HG03354 (cell line): Measurements from ENCODE around the gene FYCO1.
"Not testable (repeated sequence)": the region's sequence is repeated elsewhere in the genome, so short reads cannot be mapped to it uniquely, and the experiment has no call there.

Experiments used
- ATAC-seq: cut with Tn5 transposase; IDR thresholded peaks from one replicate; pipeline ENCODE4 v1.9.1; 2021; ENCODE audit warnings: mild to moderate bottlenecking; ENCODE audit not compliant: unreplicated experiment, poor library complexity, severe bottlenecking

FYCO1 gene

GRCh38 chr3:45995236-45996192, at the start of gene FYCO1:
TSS of gene FYCO1 (minus strand) at chr3:45995824. CDS start at chr3:45984910, 10,914 bp downstream.
- peak; percentile 94 for ATAC-seq

DNA sequence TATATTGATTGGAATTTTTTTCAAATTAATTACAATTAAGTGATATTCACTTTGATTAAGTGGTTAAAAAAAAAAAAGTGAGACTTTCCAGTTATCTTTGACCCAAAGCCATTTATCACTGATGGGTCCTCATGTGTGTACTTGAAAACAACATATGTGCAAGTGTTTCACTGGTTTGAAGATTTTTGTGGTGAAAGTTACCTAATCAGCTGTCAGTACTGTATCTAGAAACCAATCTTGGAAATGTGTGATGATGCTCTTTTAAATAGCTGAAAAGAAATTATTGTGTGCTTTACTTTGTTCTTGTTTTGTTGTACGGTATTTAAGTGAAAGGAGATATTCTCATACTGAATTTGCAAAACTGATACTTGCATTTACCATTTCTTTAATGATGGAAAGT, 43.3 kb upstream of the FYCO1 start:
- ATAC-seq: no peak

DNA sequence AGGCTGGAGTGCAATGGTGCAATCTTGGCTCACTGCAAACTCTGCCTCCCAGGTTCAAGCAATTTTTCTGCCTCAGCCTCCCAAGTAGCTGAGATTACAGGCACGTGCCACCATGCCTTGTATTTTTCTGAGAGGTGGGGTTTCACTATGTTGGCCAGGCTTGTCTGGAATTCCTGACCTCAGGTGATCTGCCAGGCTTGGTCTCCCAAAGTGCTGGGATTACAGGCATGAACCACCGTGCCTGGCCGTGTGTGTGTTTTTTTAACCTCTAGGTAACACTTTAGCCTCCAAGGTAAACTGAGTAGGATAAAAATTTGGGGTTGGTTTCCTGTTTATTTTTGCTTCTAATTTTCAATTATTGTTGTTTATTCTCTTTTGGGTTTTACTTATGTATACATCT, 42.4 kb upstream of the FYCO1 start:
- not testable (repeated sequence) for ATAC-seq

- no peak for ATAC-seq
Measured at GRCh38 chr3:46036191-46036590, 40.6 kb upstream of the FYCO1 start.

DNA sequence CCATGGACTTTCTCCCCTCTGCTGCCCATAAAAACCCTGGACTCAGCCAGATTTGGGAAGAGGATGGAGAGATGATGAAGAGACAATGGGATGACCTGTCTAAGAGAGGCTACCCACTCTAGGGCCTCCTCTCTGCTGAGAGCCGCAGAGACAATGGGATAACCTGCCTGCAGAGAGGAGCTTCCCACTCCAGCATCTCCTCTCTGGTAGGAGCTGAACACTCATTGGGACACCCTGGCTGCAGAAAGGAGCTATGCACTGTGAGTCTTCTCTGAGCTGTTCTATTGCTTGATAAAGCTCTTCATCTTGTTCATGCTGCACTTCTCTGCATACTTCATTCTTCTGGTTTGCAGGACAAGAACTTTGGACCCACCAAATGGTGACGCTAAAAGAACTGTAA, 36.1 kb upstream of the FYCO1 start:
- no peak for ATAC-seq

DNA sequence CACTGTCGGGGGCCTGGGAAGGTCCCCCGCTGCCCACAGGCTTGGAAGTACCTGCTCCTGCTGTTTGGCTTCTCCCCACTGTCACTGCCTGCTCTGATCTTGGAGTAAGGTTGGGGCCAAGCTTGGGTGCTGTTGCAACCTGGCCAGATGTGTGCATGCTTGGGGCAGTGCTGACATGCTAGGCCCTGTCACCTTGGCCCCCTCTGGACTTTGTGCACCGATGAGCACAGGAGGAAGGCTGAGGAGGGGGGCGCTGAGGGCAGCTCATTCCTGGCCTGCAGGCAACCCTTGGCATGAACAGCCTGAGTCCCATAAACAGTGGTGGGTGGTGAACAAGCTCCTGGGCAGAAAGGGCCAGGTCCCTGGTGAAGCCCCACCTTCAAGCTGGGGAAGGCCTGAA, 35.6 kb upstream of the FYCO1 start:
- no peak for ATAC-seq

DNA sequence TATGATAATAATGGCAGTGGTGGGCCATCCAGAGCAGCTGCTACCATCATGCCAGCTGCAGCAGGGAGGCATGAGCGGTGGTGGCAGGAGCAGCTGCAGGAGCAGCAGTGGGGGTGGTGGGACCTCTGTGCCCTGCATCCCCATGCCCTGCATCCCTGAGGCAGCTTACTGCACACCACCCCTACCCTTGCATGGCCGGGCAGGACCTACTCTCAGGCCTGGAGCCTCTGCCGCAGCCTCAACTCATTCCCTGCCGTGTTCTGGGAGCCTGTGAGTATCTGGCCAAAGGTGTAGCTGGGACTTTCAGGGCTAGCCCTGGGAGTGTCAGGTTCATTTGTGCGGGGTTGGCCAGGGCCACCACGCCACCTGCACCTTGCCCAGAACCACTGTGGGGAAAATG, 35.0 kb upstream of the FYCO1 start:
- no peak for ATAC-seq

GRCh38 chr3:46029953-46030543, 34.4 kb upstream of the FYCO1 start:
- no peak for ATAC-seq

- no peak for ATAC-seq
Measured at GRCh38 chr3:46027736-46028397, 32.2 kb upstream of the FYCO1 start.

GRCh38 chr3:46027021-46027705, 31.5 kb upstream of the FYCO1 start, which contains the start of gene XCR1:
TSS of gene XCR1 (minus strand) at chr3:46027483. CDS start at chr3:46021947, 5,536 bp downstream.
- ATAC-seq: no peak

DNA sequence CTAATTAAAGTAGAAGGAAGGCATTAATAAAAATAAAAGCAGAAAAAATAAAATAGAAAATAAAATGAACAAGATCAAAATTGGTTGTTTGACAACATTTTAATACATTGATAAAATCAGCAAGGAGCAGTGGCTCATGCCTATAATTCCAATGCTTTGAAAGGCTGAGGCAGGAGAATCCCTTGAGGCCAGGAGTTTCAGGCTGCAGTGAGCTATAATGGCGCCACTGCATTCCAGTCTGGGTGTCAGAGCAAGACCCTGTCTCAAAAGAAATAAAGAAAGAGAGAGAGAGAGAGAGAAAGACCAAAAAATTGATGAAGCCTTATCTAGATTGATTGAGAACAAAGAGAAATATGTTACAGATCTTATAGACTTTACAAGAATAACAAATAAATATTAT, 29.5 kb upstream of the FYCO1 start:
- no peak for ATAC-seq

GRCh38 chr3:46024131-46024530, 28.5 kb upstream of the FYCO1 start:
- no peak for ATAC-seq

DNA sequence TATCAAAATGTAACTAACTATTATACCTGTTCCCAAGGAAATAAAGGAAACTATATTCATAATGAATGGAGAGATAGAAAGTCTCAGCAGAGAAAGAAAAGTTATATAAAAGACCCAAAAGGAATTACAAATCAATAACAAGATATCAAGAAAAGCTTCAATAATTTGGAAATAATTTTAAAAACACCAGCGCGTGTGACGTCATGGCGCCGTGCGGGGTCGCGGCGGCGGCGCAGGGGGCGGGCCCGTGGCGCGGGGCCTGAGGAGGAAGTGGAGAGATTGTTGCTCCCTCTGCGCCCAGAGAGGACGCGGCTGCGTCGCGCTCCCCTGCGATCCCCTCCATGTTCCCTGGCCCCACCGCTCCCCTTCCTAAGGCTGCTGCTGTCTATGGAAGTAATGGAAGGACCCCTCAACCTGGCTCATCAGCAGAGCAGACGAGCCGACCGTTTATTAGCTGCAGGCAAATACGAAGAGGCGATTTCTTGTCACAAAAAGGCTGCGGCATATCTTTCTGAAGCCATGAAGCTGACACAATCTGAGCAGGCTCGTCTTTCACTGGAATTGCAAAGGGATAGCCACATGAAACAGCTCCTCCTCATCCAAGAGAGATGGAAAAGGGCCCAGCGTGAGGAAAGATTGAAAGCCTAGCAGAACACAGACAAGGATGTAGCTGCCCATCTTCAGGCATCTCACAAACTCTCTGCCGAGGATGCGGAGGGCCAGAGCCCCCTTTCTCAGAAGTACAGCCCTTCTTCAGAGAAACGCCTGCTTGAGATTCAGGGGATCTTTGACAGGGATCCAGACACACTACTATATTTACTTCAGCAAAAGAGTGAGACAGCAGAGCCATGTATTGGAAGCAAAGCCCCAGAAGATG, 27.5 kb upstream of the FYCO1 start:
- no peak for ATAC-seq

DNA sequence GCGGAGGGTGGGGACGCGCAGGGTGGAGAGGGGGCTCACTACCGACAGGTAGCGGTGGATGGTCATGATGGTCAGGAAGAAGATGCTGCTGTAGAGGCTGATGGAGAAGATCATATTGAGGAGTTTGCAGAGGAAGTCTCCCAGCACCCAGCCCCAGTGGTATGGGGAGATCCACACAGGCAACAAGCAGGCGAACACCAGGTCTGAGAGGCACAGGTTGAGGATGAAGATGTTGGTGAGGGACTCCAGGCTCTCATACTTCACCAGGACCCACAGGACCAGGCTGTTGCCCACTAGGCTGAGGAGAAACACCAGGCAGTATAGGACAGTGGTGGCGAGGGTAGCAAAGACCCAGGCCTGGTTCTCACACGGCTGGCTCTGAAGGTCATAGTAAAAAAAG, 25.9 kb upstream of the FYCO1 start:
- no peak for ATAC-seq

DNA sequence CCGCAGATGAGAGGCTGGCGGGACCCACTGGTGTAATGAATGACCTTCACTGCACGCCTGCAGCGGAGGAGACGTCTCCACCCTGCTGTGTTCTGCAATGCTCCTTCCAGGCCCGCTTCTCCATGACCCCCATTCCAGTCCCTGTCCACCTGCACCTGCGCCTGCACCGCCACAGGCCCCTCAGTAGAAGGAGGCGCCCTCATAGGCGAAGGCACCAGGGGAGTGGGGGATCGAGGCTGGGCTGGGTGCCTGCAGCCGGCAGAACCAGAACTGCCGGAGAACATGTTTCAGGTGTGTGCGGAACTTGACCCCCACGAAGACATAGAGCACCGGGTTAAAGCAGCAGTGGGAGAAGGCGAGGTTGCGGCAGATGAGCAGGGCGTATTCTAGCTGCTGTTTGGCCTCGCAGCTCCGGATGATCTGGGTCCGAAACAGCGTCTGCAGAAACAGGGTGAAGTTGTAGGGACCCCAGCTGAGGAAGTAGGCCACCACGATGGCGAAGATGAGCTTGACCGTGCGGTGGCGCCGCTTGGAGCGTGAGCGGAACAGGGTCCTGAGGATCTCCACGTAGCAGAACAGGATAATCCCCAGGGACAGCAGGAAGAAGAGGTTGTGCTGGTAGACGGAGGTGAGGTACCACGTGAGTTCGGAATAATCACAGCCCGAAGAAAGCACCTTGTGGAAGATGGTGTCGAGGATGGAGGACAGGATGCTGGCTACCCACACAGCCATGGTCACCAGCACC, 25.3 kb upstream of the FYCO1 start:
- no peak for ATAC-seq

- no peak for ATAC-seq
Measured at GRCh38 chr3:46019707-46020106, 24.1 kb upstream of the FYCO1 start.

- ATAC-seq: no peak
Measured at GRCh38 chr3:46017720-46018119, 22.1 kb upstream of the FYCO1 start.

DNA sequence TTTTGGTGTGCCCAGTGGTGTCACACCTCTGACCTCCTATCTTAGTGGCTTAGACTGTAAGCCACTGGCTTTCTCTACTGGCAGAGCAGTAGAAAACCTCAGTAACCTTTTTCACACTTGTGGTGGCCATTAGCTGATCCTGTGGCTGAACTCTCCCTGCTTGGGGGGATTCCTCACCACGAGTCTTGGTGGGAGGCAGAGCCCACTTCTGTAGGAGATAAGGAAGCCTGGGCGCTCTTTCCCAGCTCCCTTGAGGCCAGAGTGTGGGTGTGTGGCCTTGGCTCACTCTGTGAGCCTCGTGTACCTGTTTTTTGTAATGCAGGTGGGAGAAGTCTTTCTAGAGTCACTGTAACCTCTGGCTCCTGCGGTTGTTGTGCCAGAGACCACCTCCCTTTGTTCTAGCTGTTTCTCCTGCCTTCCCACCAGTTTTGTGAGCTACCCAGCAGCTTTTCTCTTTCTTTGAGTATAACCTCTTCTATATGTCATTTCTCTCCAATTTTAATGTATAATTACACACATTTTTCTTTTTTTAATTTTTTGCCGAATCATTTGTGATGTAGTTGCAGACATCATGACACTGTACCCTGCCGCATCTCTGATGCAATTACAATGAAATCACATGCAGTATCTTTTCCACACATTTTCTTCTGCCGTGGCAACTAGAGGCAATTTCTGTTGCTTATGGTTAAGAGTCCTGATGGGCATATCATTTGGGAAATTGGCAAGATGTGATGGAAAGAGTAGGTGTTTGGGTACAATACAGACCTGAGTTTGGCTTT, 17.9 kb upstream of the FYCO1 start:
- no peak for ATAC-seq
